ENCODE results near the gene BACH2.

- TF ChIP-seq CTCF (conservative IDR thresholded peaks at IDR 0.05; ENCODE audit: low read depth in 2 of 2) (no peak), CREB1 (CRISPR knock-in tag; IDR thresholded peaks at IDR 0.05; ENCODE audit: low read depth) (no peak), POLR2AphosphoS5 (IDR thresholded peaks at IDR 0.05; ENCODE audit: low read depth) (no peak), STAT1 (IDR thresholded peaks at IDR 0.05; ENCODE audit: unreplicated experiment) (no peak), ZNF114 (CRISPR knock-in tag; IDR thresholded peaks at IDR 0.05) (no peak), EZH2phosphoT487 (IDR thresholded peaks at IDR 0.05; ENCODE audit: unreplicated experiment) (no peak), REST (IDR thresholded peaks at IDR 0.05; ENCODE audit: unreplicated experiment) (no peak), JUNB (IDR thresholded peaks at IDR 0.05; ENCODE audit: unreplicated experiment) (no peak), EZH2 (IDR thresholded peaks at IDR 0.05; ENCODE audit: low read depth, unreplicated experiment) (no peak), ZNF462 (CRISPR knock-in tag; IDR thresholded peaks at IDR 0.05) (no peak)
These were observed 357.5 kb downstream of the BACH2 start for GRCh38 chr6:89939144-89939543.

Data from GM23338 (cell line).